Stimulated activated CD4-positive, alpha-beta T cell treated with anti-CD3 and anti-CD28 coated beads, Interleukin-2, amount 100 ng/mL, for 4 hours (primary cell): Measurements from ENCODE around the gene CWC27.

Source experiments
- DNase-seq: peaks from one replicate; pipeline ENCODE4 v3.0.0-alpha.2; 2020; ENCODE audit warnings: low read depth

CWC27 gene, protein sequence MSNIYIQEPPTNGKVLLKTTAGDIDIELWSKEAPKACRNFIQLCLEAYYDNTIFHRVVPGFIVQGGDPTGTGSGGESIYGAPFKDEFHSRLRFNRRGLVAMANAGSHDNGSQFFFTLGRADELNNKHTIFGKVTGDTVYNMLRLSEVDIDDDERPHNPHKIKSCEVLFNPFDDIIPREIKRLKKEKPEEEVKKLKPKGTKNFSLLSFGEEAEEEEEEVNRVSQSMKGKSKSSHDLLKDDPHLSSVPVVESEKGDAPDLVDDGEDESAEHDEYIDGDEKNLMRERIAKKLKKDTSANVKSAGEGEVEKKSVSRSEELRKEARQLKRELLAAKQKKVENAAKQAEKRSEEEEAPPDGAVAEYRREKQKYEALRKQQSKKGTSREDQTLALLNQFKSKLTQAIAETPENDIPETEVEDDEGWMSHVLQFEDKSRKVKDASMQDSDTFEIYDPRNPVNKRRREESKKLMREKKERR

DNA sequence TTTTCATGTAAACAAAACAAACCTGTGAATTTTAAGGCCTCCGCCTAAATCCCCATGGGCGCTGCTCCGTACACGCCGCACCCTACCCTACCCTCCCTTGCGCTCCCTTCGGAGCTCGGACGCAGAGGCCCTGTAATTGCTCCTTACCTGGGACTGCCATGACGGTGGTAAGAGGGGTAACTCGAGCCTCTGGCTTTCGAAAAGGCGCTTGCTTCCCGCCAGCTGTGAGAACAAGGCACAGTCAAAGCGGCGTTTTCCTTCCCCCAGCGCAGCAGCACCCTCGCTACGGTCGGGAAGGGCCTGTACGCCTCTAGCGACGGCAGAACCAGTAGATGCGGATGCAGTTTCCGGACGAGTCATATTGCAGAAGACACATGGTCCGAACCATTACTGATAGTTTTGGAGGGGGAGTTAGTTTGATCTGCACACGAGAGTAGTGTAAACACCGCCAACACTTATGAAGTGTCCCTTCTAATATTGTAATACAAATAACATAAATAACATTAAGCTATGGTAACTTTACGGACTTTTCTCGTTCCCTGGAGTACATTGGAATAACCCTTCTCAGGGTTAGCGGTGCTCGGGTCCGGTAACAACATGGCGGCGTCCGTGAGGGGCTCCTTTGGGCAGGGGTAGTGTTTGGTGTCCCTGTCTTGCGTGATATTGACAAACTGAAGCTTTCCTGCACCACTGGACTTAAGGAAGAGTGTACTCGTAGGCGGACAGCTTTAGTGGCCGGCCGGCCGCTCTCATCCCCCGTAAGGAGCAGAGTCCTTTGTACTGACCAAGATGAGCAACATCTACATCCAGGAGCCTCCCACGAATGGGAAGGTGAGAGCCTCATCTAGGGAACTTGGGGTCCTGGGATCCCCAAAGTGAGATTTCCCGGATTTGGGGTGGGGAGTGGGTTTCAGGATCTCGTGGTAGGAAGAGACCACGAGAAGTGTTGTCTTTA is at the start of gene CWC27, which contains the start of gene SREK1IP1:
Gene CWC27, plus strand, starts transcription at position 573 of the 955 bp plus-strand sequence. Its CDS starts 217 bp downstream, at position 790.
Gene SREK1IP1, minus strand, starts transcription at position 334 of the 955 bp plus-strand sequence. Its CDS starts 174 bp downstream, at position 160.
- DNase-seq = peak; percentile 69

DNA sequence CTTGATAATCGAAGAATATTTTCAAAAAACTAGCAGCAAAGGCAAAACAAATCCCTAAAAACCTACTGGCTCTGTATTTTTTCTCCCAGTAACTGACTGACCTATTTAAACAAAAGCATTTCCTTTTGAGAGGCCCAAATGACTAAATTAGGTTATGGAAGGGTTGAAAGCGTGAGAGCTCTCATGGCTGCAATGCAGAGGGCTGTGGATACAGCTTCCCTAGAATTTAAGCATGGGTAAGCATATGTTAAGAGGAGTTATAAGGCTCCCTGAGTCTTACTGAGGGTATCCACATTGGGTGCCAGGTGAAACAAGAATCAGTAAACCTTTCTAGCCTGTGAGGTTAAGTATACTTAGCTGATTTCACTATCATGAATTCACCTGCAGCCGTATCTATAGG is 46.1 kb upstream of the CWC27 start:
- DNase-seq = no peak

DNA sequence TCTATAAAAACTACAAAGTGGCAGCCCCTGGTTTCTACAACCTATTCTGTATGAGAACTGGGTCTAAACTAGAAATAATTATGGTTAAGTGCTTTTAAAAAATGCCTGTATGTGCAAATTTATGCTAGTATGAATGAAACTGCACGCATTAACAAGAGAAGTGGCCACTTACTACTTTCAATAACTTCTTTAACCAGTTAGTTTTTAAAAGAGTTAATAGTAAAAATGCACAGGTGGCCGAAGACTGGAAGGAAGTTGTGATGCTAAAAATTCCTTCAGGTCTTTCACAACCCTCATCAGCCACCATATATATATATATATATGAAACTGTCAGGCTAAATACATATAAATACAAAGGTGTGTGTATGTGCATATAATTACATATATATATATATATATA is 41.6 kb upstream of the CWC27 start:
- DNase-seq = no peak

DNA sequence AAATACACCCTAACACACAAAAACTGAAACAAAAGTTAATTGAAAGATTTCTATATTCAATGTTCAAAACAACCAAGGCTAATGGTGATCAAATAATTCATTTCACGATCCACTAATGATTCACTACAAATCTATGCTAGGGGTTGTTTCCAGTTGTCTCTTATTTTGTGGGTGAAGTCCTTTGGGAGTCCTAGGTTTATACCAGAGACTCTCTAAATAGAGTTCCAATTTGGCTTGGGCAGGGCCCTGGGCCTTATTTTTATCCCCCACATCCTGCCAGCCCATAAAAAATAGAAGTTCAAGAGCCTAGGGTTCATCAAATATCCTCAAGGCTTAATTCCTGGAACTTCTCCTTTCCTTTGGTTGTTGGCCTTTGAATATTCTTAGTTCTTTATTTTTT is 26.3 kb upstream of the CWC27 start:
- no peak for DNase-seq

DNA sequence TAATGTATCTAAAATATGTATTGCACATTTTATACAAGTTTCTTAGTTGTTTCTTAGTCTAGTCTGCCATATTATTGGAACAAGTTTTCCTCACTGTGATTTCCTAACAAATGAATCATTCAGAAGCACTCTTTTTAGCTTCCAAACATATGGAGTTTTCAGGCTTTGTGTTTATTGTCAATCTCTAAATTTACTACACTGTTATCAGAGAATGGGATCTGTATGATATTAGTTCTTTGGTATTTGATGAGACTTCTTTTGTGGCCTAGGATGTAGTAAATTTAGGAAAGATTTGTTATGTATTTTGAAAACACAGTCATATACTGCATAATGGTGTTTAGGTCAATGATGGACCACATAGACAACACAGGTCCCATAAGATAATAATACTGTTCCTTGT is 25.9 kb upstream of the CWC27 start:
- no peak for DNase-seq

DNA sequence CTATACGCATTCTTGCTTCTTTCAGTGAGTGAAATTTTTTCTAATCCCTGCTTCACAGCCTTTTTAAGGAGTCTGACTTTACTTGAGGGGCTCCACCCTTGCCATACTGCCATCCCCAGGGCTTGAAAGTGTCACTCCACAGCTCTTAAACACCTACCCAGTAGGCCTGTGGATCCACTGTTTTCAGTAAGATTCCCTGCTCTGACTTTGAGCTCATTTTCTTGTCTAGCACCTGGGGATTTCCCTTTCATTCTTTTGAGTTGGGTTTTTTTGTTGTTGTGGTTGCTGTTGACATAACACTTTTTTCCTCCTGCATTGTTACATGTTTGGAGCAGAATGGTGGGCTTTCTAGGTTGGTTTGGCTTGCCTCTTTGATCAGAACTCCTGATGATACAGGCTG is 23.8 kb upstream of the CWC27 start:
- no peak for DNase-seq

DNA sequence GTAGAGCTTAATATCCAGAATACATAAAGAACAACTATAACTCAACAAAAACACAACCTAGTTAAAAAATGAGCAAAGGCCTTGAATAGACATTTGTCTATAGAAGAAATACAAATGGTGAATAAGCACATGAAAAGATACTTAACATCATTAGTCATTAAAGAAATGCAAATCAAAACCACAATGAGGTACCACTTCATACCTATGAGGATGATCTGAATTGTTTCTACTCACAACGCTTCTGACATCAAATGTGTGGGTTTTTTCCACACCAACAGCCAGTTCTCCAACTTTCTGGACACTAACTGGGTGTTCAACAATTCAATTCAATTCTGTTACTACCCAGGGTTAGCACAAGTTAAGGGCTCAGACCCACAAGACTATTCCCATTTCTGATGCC is 22.3 kb upstream of the CWC27 start:
- DNase-seq = no peak

DNA sequence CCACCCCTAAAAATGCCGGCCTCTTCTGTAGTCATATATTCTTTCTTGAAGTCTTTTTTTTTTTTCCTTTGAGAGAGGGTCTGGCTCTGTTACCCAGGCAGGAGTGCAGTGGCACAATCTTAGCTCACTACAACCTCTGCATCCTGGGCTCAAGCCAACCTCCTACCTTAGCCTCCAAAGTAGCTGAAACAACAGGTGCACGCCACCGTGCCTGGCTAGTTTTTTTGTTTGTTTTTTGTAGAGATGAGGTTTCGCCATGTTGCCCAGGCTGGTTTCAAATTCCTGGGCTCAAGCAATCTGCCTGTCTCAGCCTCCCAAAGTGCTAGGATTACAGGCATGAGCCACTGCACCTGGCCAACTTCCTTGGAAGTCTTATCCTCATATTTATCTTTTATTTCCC is 19.3 kb upstream of the CWC27 start:
- DNase-seq = no peak

DNA sequence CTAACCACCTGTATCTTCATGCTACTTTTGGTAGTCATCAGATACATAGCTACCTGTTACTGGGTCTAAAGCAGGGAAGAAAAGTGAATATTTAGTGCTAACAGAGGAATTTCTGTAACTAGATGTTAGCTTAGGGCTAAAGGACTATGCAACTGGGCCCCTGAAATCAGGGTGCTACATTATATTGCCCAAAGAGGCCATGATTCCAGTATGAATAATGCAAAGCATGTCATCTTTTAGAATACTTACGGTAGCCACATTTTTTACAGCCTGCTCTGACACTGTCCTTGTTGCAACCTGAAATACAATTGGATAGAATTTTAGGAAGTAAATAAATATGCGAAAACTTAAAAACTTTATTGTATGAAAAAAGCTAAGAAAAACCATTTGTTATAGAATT is 14.7 kb upstream of the CWC27 start:
- no peak for DNase-seq

DNA sequence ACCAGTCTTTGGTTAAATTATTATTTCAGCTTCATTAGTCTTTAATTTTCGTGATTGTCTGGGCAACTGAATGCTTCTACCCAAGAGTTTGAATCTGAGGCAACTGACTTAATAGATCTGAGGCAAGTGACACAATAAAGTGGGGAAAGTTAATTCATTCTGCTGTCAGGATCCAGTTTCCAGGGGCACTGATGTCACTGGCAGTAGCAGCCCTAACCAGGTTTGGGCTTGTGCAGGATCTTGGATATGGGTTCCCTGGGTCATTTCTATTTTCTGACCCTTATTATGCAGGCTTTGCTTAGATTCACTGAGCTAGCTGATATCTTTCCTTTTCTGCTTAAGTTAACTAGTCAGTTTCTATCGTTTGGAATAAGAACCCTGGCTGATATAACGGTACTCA is 9.8 kb upstream of the CWC27 start:
- no peak for DNase-seq

DNA sequence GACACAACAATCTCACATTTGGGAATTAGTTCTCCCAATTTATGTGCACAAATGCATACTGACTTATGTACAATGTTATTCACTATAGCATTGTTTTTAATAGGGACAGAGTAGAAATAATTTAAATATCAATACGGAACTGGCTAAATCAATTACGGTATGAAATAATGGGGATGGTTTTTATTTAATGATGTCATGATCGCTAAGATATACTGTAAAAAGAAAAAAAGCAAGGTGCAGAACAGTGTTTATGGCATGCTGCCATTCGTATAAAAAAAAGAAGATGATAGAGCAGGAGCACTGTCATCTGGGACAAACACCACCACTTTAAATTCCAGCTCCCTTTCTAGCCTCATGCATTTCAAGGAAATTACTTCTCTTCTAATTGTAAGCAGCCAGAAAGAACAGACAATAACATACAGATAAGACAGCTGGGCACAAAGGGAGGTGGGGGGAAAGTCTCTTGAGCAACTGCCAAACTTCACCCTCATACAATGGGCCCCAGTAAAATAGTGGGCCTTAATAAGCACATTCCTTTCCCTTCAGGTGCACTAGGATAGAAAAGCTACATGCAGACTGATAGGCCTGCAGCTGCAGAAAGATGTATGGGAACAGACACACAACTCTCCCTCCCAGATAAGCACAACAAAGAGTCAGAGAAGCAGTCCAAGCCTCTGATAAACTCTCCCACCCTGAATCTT is 8.6 kb upstream of the CWC27 start:
- DNase-seq = no peak

DNA sequence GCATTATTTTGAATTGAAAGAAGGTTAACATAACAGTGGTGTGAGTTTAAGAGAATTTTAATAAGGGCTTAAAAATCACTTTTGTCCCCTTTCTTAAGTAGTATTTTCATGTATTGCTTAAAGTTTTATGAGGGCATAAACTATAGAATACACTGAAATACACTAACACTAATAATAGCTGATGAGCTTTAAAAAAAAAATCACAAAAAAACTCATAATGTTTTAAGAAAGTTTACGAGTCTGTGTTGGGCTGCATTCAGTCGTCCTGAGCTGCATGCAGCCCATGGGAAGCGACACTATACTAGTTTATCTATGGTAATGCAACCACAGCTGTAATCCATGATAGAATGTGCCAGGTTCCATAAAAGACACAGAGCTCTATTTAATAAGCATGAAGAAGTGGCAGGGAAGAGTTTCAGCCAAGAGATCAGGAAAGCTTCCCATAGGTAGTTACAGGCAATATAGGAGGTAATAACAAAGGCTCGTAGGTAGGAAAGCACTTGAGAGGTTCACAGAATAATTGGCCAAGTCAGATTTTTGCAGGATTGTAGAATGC is 4.7 kb upstream of the CWC27 start:
- DNase-seq = no peak

DNA sequence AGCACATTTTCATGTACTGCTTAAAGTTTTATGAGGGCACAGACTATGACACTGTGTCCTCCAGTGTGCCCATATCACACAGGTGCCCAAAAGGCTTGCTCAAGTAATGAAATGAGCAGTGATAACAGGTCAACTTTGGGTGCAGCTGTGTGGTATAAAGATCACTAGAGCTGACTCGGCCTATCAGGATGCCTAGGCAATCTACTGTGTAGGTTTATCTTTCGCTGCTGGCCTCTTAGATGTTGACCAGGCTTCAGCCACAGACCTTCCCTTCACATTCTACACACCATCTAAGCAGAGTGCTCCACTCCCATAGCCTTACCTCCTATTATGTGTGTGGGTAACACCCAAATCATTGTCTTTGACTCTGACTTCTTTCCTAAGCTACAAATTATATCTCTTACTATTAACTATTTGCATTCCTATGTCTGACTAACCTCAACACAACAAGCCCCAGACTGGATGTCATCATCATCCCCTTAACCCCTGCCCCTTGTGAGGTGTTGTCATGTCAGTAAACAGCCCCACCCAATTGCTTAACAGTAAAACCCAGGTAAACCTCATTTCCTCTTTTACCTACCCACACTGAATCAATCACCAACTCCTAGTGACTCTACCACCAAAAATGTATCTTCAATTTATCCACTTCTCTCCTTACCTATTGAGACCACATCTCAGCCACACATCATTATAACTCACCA is 2.8 kb upstream of the CWC27 start:
- no peak for DNase-seq

DNA sequence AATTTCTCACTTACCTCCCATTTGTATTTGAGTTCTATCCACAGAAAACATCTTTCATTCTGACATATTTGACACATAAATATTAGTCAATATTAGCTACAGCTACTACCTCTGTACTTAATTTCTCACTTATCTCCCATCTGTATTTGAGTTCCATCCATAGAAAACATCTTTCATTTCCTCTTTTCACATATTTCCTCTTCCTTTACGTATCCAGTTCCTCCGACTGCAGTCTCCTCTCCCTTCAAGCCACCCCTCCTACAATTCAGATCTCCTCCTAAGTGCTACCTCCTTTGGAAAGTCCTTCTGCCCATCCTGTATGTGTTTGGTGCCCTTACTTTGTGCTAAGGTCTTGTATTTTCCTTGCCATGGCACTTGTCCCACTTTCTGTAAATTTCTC is 1.8 kb upstream of the CWC27 start:
- no peak for DNase-seq

DNA sequence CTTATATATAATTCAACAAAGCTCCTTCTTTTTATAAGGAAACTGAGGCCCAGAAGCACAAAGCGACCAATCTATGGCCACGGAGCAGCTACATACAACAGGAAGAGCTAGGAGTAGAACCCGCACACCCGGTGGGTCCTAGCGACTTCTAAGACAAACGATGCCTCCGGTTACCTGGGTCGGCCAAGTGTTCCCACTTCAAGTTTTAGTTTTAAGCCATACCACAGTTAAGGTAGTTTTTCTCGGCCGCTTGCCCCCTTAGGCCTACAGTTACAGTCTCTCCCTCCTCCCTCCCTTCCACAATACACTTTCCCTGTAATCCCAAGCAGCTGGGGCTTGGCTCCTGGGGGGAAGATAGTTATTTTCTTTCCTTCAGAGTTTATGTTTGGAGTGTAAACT is 772 bp upstream of the CWC27 start:
- no peak for DNase-seq

DNA sequence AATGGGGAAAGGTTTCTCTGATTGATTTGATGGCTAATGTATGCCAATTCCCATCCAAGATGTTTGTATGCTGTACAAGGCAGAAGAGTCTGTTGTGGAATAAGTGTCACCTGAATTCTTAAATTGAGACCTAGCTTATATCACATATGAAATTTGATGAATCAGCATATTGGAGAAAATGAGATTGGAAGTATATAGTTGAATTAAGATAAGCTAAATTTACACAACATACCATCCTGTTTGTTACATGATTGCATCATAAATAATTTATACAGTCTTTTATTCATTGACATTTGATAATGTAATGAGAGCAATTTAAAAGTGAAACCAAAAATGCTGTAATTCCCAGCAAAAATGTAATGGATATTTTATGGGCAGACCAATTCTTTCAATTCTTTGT is 1.1 kb downstream of the CWC27 start:
- DNase-seq = no peak

DNA sequence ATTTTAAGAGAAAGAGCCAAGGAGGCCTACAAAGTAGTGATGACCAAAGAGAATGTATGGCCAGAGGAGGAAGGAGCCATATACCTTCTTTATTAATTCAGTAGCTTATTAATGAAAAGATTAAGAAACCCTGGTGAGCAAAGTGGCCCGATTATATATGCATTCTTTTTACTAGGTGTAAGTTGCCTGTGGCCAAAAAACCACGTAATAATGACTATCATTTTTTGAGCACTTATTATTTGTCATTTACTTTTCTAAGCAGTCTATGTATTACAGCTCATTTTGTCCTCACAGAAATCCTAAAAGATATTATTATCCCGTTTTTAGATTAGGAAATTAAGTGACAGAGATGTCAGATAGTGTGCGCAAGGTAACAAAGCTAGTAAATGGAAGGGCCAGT is 3.0 kb downstream of the CWC27 start:
- DNase-seq = no peak

DNA sequence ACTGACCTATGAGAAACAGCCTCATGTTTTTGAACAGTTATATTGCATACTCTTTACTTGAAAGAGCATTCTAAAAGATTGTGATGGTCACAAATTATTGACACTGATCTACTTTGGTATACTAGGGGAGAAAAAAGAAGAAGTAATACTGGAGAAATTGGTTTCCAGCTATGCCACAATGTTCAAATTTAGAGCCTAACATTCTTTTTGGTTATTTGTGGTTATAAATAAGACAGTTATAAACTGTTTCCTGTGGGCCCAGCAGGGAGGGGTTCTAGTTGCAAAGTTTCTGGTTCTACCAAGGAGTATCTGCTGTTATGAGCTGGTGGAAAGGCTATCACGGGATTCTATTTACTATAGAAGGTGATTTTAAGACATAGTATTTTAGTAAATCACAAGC is 4.8 kb downstream of the CWC27 start:
- DNase-seq = no peak

DNA sequence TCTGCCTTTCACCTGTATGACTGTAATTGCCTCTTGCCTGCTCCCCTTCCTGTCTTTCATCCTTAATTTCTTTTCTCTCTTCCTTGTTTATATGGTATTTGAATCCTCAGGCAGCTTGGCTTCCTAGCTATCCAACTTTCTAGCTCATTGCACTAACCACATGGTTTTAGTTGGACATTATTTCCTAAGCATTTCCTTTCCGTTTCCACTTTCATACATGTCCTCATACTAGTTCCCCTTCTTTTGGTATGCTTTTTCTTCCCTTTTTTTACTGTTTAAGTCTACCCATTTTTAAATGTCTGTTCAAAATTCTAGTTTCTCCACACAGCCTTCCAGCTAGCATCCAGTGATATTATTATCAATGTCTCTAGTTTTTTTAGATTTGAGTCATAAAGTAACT is 6.6 kb downstream of the CWC27 start:
- no peak for DNase-seq

DNA sequence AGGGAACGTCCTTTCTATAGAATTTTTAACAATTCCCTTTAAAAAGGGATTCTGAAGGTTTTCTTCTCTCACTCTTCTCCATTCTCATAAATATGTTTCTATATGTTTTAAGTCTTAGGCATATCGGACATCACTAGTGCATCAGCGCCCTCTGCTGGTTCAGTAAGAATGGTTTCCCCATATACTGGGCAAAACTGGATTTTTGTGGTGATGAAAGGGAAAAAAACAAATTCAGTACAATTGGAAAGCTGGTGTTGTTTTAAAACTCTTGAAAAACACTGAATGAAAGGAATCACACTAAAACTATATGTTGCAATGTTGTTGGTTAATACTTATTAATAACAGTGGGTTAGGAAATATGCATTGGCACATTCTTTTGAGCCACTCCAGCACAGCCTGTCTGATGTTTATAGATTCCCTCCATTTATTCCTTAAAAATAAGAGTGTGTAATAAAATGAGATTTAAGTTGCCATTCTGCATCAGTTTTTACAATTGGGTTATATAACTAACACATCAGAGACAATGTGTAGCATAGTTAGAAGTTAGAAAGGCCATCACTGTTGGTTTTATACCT is 15.8 kb downstream of the CWC27 start:
- DNase-seq = peak; percentile 59

DNA sequence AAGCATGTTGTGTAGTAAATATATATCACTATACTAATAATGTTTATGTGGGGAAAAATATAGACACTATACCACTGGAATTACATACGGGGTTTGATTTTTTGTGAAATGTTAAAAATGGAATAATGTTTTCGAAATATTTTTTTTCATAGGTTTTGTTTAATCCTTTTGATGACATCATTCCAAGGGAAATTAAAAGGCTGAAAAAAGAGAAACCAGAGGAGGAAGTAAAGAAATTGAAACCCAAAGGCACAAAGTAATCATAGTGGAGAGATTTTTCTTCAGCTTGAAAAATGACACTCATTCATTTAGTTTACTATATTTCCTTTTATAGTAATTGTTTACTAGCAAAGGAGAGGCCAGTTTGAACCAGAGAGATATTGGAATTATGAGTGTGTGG is 17.6 kb downstream of the CWC27 start:
- DNase-seq = no peak
